ENCODE measurements around the gene CFAP300.

Gene CFAP300

GRCh38 chr11:102036757-102037156, 10.5 kb upstream of the CFAP300 start:
- no peak overlapping the region for H3K4me3 ChIP-seq (ENCODE audit: control insufficient read depth, low read depth, low read length)
- no peak for DNase-seq (ENCODE audit: low read depth)
- TF ChIP-seq, protein P1, sequence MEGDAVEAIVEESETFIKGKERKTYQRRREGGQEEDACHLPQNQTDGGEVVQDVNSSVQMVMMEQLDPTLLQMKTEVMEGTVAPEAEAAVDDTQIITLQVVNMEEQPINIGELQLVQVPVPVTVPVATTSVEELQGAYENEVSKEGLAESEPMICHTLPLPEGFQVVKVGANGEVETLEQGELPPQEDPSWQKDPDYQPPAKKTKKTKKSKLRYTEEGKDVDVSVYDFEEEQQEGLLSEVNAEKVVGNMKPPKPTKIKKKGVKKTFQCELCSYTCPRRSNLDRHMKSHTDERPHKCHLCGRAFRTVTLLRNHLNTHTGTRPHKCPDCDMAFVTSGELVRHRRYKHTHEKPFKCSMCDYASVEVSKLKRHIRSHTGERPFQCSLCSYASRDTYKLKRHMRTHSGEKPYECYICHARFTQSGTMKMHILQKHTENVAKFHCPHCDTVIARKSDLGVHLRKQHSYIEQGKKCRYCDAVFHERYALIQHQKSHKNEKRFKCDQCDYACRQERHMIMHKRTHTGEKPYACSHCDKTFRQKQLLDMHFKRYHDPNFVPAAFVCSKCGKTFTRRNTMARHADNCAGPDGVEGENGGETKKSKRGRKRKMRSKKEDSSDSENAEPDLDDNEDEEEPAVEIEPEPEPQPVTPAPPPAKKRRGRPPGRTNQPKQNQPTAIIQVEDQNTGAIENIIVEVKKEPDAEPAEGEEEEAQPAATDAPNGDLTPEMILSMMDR (IDR thresholded peaks at IDR 0.05; ENCODE audit: control insufficient read depth, insufficient read depth, low read depth, low read length, missing control alignments) = no peak

- peak overlapping the region; percentile 73 for H3K4me3 ChIP-seq (ENCODE audit: control insufficient read depth, low read depth, low read length)
- TF ChIP-seq, protein P1 (IDR thresholded peaks at IDR 0.05; ENCODE audit: control insufficient read depth, insufficient read depth, low read depth, low read length, missing control alignments) = no peak
- DNase-seq (ENCODE audit: low read depth) = peak; percentile 16
Observed at GRCh38 chr11:102046841-102047240, 396 bp upstream of the CFAP300 start.

DNA sequence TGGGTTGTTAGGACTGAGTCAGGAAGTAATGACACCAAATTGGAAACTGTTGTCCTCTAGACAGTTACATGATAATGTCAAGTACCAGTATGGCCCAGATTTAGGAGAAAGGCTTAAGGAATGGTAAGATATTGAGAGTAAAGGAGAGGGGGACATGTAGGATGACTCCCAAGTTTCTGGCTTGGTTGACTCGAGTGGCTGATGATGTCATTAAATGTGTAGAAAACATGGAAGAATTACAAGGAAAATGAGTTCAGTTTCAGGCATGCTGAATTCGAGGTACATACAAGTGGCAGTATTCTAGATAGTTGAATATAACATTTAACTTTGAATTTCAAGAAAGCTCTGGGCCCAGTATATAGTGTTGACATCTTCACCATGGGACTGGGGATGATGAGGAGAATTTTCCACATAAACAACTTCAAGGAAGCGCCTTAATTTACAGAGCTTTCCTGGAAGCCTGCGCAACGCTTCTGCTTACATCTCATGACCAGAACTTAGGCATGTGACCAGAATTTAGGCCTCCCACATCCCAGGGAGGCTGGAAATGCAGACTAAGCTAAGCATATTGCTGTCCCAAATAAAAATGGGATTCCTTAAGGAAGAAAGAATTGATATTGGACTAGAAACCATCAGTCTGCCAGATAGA, 3.8 kb downstream of the CFAP300 start:
- no peak overlapping the region for H3K4me3 ChIP-seq (ENCODE audit: control insufficient read depth, low read depth, low read length)
- no peak for DNase-seq (ENCODE audit: low read depth)
- TF ChIP-seq, protein P1 (IDR thresholded peaks at IDR 0.05; ENCODE audit: control insufficient read depth, insufficient read depth, low read depth, low read length, missing control alignments) = no peak

DNA sequence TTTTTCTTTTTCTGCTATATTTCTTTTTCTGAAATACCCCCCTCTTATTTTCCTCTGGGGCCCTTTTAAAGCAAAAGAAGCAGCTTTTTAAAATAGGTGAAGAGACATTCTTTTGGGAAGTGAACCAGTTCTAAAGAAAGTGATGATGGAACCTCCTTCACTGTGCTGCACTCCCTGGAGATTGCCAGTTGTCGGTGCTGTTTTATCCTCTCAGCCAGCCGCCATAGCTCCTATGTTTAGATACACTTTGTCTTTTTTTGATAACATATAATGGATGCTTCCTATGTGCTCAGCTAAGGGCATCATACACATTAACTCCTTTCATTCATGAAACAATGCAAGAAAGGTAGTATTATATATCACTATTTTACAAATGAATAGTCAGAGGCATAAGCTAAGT, 14.0 kb downstream of the CFAP300 start:
- DNase-seq (ENCODE audit: low read depth) = no peak
- H3K4me3 ChIP-seq (ENCODE audit: control insufficient read depth, low read depth, low read length) = no peak overlapping the region
- TF ChIP-seq, protein P1 (IDR thresholded peaks at IDR 0.05; ENCODE audit: control insufficient read depth, insufficient read depth, low read depth, low read length, missing control alignments) = no peak

DNA sequence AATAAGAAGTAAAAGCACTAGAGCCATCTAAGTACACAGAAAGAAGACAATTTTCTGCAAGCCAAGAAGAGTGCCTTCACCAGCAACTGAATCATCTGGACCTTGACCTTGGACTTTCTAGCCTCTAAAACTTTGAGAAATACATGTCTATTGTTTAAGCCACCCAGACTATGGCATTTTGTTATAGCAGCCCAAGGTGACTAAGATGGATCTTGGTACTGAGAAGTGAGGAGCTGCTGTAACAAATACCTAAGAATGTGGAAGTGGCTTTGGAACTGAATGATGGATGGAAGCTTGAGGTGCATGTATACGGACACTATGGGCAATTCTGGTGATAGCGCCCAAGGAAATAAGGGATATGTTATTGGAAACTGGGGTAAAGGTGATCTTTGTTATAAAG, 14.9 kb downstream of the CFAP300 start:
- DNase-seq (ENCODE audit: low read depth) = no peak
- H3K4me3 ChIP-seq (ENCODE audit: control insufficient read depth, low read depth, low read length) = no peak overlapping the region
- TF ChIP-seq, protein P1 (IDR thresholded peaks at IDR 0.05; ENCODE audit: control insufficient read depth, insufficient read depth, low read depth, low read length, missing control alignments) = no peak

DNA sequence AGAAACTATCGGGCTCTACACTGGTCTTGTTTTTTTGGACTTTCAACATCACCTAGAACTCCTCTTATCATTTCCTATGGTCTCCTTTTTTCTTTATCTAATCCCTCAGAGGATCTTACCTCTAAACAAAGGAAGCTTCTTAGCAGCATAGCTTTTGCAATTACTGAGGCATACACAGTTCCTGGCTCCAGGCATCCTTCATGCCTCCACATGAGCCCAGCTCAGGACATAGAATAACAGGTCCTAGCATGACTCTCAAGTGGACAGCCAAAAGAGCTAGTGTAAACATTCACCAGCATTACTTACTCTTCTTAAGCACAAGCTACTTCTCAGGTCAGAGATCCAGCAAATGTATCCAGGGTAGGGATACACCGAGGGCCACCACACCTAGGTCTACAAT, 17.1 kb downstream of the CFAP300 start:
- H3K4me3 ChIP-seq (ENCODE audit: control insufficient read depth, low read depth, low read length) = no peak overlapping the region
- TF ChIP-seq, protein P1 (IDR thresholded peaks at IDR 0.05; ENCODE audit: control insufficient read depth, insufficient read depth, low read depth, low read length, missing control alignments) = no peak
- no peak for DNase-seq (ENCODE audit: low read depth)
